SK-N-SH treated with all-trans-retinoic acid at 6 μM for 48 hours (cell line): ENCODE measurements around the gene GTPBP8.
"Not testable (repeated sequence)": the region's sequence is repeated elsewhere in the genome, so short reads cannot be mapped to it uniquely, and the experiment has no call there.

ENCODE experiments used
- ARNTL ChIP-seq: fragments of 450-650 bp; formaldehyde crosslinking; IDR thresholded peaks from 2 replicates; pipeline ENCODE4 v1.5.0; 2020; ENCODE audit warnings: low read depth, mild to moderate bottlenecking, moderate library complexity, borderline replicate concordance
- ISL1 ChIP-seq: fragments of 250-450 bp; sonication (Bioruptor Pico); IDR thresholded peaks from 2 replicates; pipeline ENCODE4 v2.1.2; 2022; ENCODE audit warnings: mild to moderate bottlenecking, moderate library complexity
- PPARA ChIP-seq: fragments of 250-450 bp; sonication (Bioruptor Pico); IDR thresholded peaks from 2 replicates; pipeline ENCODE4 v1.5.0; 2020; ENCODE audit warnings: mild to moderate bottlenecking, borderline replicate concordance
- RARB ChIP-seq: fragments of 250-450 bp; sonication (Bioruptor Pico); IDR thresholded peaks from 2 replicates; pipeline ENCODE4 v1.8.0; 2021; ENCODE audit warnings: mild to moderate bottlenecking, moderate library complexity
- TOX ChIP-seq: fragments of 250-450 bp; sonication (Bioruptor Pico); IDR thresholded peaks from 2 replicates; pipeline ENCODE4 v1.8.0; 2021; ENCODE audit warnings: mild to moderate bottlenecking, moderate library complexity, borderline replicate concordance
- TSHZ2 ChIP-seq: fragments of 250-450 bp; sonication (Bioruptor Pico); IDR thresholded peaks from 2 replicates; pipeline ENCODE4 v1.5.0; 2020; ENCODE audit warnings: mild to moderate bottlenecking, moderate library complexity
- ZFP30 ChIP-seq: fragments of 450-650 bp; formaldehyde crosslinking; IDR thresholded peaks from 2 replicates; pipeline ENCODE4 v1.5.0; 2022; ENCODE audit warnings: mild to moderate bottlenecking, moderate library complexity
- ZNF8 ChIP-seq: fragments of 450-650 bp; formaldehyde crosslinking; IDR thresholded peaks from 2 replicates; pipeline ENCODE4 v1.5.0; 2020; ENCODE audit warnings: mild to moderate bottlenecking, moderate library complexity
- TF ChIP-seq, protein P1 (sequence below): fragments of 250-450 bp; sonication (Bioruptor Pico); IDR thresholded peaks from 2 replicates; pipeline ENCODE4 v1.8.0; 2020; ENCODE audit warnings: mild to moderate bottlenecking, moderate library complexity, borderline replicate concordance
- TF ChIP-seq, protein P2 (sequence below): fragments of 250-450 bp; sonication (Bioruptor Pico); IDR thresholded peaks from 2 replicates; pipeline ENCODE4 v1.5.1; 2020; ENCODE audit warnings: low read depth, mild to moderate bottlenecking, moderate library complexity

DNA sequence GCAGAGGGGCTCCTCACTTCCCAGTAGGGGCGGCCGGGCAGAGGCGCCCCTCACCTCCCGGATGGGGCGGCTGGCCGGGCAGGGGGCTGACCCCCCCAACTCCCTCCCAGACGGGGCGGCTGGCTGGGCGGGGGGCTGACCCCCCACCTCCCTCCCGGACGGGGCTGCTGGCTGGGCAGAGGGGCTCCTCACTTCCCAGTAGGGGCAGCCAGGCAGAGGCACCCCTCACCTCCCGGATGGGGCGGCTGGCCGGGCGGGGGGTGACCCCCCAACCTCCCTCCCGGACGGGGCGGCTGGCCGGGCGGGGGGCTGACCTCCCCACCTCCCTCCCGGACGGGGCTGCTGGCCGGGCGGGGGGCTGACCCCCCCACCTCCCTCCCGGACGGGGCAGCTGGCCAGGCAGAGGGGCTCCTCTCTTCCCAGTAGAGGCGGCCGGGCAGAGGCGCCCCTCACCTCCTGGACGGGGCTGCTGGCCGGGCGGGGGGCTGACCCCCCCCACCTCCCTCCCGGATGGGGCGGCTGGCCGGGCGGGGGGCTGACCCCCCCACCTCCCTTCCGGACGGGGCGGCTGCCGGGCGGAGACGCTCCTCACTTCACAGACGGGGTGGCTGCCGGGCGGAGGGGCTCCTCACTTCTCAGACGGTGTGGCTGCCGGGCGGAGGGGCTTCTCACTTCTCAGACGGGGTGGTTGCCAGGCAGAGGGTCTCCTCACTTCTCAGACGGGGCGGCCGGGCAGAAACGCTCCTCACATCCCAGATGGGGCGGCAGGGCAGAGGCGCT, 55.6 kb downstream of the GTPBP8 start:
- TF ChIP-seq ZFP30 (CRISPR knock-in tag); TSHZ2 (CRISPR knock-in tag); PPARA (CRISPR knock-in tag); ZNF8; TOX (CRISPR knock-in tag); ARNTL; ISL1; RARB (CRISPR knock-in tag): not testable (repeated sequence)
- TF ChIP-seq, protein P1, sequence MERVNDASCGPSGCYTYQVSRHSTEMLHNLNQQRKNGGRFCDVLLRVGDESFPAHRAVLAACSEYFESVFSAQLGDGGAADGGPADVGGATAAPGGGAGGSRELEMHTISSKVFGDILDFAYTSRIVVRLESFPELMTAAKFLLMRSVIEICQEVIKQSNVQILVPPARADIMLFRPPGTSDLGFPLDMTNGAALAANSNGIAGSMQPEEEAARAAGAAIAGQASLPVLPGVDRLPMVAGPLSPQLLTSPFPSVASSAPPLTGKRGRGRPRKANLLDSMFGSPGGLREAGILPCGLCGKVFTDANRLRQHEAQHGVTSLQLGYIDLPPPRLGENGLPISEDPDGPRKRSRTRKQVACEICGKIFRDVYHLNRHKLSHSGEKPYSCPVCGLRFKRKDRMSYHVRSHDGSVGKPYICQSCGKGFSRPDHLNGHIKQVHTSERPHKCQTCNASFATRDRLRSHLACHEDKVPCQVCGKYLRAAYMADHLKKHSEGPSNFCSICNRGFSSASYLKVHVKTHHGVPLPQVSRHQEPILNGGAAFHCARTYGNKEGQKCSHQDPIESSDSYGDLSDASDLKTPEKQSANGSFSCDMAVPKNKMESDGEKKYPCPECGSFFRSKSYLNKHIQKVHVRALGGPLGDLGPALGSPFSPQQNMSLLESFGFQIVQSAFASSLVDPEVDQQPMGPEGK (CRISPR knock-in tag): not testable (repeated sequence)
- TF ChIP-seq, protein P2, sequence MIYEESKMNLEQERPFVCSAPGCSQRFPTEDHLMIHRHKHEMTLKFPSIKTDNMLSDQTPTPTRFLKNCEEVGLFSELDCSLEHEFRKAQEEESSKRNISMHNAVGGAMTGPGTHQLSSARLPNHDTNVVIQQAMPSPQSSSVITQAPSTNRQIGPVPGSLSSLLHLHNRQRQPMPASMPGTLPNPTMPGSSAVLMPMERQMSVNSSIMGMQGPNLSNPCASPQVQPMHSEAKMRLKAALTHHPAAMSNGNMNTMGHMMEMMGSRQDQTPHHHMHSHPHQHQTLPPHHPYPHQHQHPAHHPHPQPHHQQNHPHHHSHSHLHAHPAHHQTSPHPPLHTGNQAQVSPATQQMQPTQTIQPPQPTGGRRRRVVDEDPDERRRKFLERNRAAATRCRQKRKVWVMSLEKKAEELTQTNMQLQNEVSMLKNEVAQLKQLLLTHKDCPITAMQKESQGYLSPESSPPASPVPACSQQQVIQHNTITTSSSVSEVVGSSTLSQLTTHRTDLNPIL (CRISPR knock-in tag): not testable (repeated sequence)
